ENCODE measurements around the gene UNC93B1. TPM values are rescaled to one million over a fixed set of nuclear protein-coding genes. Genes with fewer than 3 reads are reported as not detected.
"Not testable (repeated sequence)": the region's sequence is repeated elsewhere in the genome, so short reads cannot be mapped to it uniquely, and the experiment has no call there.

UNC93B1 gene
- total RNA-seq, 2 donors from 2014 or later: 7.7 to 23.6 TPM

DNA sequence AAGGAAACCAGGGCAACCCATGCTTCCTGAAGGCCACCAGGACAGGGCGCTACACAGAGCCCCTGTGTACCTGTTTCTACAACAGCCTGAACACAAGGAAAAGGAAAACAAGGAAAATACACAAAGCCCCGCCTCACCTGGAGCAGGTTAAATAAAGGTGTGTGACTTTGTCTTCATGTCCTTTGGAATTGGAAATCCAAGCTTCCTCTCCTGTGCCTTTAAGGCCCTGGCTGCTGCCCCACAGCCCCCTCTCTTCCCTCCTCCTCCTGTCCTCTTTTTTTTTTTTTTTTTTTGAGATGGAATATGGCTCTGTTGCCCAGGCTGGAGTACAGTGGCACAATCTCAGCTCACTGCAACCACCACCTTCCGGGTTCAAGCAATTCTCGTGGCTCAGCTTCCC is 57.5 kb downstream of the UNC93B1 start:
- DNase-seq (ENCODE audit: low spot score in 2 of 2); ATAC-seq; H3K36me3 Mint-ChIP-seq; H3K9me3 Mint-ChIP-seq; H3K27ac Mint-ChIP-seq: not testable (repeated sequence)

GRCh38 chr11:67943406-67943805 is 60.5 kb downstream of the UNC93B1 start:
- H3K27ac Mint-ChIP-seq; H3K36me3 Mint-ChIP-seq; H3K9me3 Mint-ChIP-seq; ATAC-seq; DNase-seq (ENCODE audit: low spot score in 2 of 2): not testable (repeated sequence)

Other genes starting within 250 kb of the UNC93B1 start
- gene ALDH3B1, start 6.2 kb upstream of the UNC93B1 start, total RNA-seq: under 1 TPM in 1 of 2 donors, not detected in 1; 0.11 TPM
- 100 to 1,000 TPM; 139 to 236 TPM for gene NDUFS8, start 26.6 kb upstream of the UNC93B1 start, total RNA-seq
- gene TCIRG1, start 34.9 kb upstream of the UNC93B1 start, total RNA-seq: 100 to 1,000 TPM; 226 to 295 TPM
- 10 to 100 TPM in 1 of 2 donors, 1 to 10 TPM in 1; 9.5 to 30.2 TPM for gene CHKA, start 117.3 kb upstream of the UNC93B1 start, total RNA-seq
- gene KMT5B, start 209.2 kb upstream of the UNC93B1 start, total RNA-seq: 10 to 100 TPM; 21.9 to 46.5 TPM

Data from activated naive CD4-positive, alpha-beta T cell treated with anti-CD3 and anti-CD28 coated beads, Interleukin-2, amount 50 U/mL, for 72 hours (primary cell).